ENCODE results near the gene COL13A1.

DNA sequence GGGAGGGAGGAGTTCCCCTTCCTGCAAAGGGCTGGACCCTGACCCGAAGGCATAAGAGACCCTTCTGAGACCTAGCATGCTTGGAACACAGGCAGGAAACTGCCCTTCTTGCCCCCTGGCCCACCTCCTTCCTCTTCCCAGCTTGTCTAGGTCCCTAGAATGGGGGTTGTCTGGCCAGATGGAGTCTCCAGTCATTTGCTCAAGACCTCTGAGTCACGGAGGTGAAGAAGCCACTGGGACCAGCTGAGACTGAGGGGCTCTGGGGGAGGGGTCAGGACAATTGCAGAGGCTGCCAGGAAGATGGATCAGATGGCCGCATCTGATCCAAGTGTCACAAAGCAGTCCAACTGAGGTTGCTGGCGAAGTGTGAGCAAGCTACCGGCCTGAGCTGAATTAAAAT lies 46.2 kb downstream of the COL13A1 start:
- TF ChIP-seq, protein P1, sequence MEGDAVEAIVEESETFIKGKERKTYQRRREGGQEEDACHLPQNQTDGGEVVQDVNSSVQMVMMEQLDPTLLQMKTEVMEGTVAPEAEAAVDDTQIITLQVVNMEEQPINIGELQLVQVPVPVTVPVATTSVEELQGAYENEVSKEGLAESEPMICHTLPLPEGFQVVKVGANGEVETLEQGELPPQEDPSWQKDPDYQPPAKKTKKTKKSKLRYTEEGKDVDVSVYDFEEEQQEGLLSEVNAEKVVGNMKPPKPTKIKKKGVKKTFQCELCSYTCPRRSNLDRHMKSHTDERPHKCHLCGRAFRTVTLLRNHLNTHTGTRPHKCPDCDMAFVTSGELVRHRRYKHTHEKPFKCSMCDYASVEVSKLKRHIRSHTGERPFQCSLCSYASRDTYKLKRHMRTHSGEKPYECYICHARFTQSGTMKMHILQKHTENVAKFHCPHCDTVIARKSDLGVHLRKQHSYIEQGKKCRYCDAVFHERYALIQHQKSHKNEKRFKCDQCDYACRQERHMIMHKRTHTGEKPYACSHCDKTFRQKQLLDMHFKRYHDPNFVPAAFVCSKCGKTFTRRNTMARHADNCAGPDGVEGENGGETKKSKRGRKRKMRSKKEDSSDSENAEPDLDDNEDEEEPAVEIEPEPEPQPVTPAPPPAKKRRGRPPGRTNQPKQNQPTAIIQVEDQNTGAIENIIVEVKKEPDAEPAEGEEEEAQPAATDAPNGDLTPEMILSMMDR (IDR thresholded peaks at IDR 0.05): no peak
- TF ChIP-seq POLR2A (IDR thresholded peaks at IDR 0.05): no peak
- TF ChIP-seq POLR2AphosphoS5 (IDR thresholded peaks at IDR 0.05): no peak
- no peak for TF ChIP-seq EP300 (IDR thresholded peaks at IDR 0.05)

All from suprapubic skin (tissue), 4 donors.